Thyroid gland (tissue), 4 donors: ENCODE measurements around the gene MAP3K1.

ENCODE experiments used
- CTCF ChIP-seq, 6 experiments: fragments of 200-600 bp in 3 of 6; fragments of 450-650 bp in 3 of 6; sonication (generic) in 3 of 6; IDR thresholded peaks; one replicate each; pipeline ENCODE4 v1.5.1; 2016 to 2019; ENCODE audit warnings: antibody characterized with exemption in 6 of 6, mild to moderate bottlenecking in 2 of 6, inconsistent platforms in 1 of 6, moderate library complexity in 1 of 6
- POLR2A ChIP-seq, 2 donors: fragments of 450-650 bp; IDR thresholded peaks; one replicate each; pipeline ENCODE4 v1.6.1; 2017; ENCODE audit warnings: antibody characterized with exemption in 2 of 2, mild to moderate bottlenecking in 2 of 2, moderate library complexity in 1 of 2

- TF ChIP-seq CTCF (IDR thresholded peaks at IDR 0.05) (no peak), POLR2A (IDR thresholded peaks at IDR 0.05) (no peak)
These were observed 48.4 kb upstream of the MAP3K1 start for GRCh38 chr5:56766926-56767325.
